Measurements from ENCODE around the gene HLA-G.

Gene HLA-G

DNA sequence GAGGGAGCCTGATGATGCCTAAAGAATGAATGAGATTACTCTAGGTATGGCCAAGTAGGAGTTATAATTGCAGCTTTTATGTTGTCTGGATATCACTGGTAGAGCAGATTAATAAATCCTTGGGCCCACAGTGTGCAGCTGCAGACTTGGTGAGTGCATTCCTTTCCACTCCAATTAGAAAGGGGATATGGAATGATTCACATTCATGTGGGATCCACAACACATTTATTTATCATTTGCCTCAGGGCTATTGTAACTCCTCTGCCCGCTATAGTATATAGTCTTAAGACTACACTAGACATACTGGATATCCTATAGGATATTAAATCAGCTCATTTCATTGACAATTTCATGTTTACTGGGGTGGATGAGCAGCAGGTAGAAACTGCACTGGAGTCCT, 11.6 kb upstream of the HLA-G start:
- DNase-seq (ENCODE audit: low read depth in 3 of 3), result no peak

DNA sequence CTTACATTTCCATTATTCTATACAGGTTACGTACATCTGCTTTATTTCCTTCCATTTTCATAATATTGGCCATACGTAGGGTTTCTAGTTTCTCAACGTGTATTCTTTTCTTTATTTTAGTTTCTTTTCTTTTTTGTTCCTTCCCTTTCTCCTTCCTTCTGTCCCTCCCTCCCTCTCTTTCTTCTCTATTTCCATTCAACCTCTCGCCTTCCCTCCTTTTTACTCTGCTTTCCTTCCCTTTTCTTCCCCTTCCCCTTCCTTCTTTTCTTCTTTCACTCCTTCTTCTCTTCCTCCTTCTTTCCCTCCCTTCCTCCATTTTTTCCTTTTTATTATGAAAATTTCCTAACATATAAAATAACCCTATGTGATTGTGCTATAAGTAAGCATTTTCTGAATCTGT, 8.7 kb upstream of the HLA-G start:
- DNase-seq (ENCODE audit: low read depth in 3 of 3), result no peak

DNA sequence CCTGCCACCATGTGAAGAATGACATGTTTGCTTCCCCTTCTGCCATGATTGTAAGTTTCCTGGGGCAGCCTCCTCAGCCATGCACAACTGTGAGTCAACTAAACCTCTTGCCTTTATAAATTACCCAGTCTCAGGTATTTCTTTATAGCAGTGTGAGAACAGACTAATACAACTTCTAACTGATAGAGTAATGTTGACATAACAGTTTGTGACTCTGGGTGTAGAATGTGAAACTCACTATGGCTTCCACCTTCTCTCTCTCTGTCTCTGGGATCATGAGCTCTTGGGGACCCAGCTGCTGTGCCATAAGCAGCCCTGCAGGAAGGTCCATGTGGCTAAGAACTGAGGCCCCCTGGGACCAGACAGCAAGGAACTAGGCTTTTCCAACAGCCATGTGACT, 3.5 kb upstream of the HLA-G start:
- no peak for DNase-seq (ENCODE audit: low read depth in 3 of 3)

DNA sequence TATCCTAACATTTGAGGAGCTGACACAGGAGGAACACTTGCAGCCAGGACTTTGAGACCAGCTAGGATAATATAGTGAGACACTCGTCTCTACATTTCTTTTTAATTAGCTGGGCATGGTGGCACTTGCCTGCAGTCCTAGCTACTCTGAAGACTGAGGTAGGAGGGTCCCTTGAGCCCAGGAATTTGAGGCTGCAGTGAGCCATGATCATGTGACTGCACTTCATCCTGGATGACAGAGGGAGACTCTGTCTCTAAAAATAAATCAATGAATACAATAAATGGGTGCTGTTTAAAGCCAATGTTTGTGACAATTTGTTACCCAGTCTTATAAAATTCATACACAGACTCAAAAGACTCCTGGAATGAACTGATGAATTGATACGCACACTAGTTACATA, 1.8 kb upstream of the HLA-G start:
- no peak for DNase-seq (ENCODE audit: low read depth in 3 of 3)

DNA sequence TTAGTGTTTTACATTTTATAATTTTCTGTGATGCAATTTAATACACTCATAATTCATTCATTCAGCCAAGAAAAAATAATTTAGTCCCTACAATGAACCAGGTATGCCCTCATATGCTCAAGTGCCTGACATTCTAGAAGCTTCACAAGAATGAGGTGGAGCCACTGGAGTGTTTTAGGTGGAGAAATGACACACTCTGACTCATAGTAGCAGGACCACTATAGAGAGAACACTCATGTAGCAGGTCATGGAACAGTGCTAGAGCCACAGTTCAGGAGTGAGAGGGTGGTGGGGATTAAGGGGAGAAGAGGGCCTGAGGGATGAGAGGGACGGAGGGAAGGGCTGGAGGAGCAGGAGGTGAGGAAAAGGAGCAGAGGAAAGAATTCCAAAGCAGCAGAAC, 1.4 kb upstream of the HLA-G start:
- no peak for DNase-seq (ENCODE audit: low read depth in 3 of 3)

DNA sequence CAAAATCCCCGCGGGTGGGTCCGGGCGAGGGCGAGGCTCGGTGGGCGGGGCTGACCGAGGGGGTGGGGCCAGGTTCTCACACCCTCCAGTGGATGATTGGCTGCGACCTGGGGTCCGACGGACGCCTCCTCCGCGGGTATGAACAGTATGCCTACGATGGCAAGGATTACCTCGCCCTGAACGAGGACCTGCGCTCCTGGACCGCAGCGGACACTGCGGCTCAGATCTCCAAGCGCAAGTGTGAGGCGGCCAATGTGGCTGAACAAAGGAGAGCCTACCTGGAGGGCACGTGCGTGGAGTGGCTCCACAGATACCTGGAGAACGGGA, 809 bp downstream of the HLA-G start:
- peak in 1 of 3 experiments; percentile 32 for DNase-seq (ENCODE audit: low read depth in 3 of 3)

DNA sequence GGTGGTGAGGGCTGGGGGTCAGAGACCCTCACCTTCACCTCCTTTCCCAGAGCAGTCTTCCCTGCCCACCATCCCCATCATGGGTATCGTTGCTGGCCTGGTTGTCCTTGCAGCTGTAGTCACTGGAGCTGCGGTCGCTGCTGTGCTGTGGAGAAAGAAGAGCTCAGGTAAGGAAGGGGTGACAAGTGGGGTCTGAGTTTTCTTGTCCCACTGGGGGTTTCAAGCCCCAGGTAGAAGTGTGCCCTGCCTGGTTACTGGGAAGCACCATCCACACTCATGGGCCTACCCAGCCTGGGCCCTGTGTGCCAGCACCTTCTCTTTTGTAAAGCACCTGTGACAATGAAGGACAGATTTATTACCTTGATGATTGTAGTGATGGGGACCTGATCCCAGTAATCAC, 2.1 kb downstream of the HLA-G start:
- DNase-seq (ENCODE audit: low read depth in 3 of 3), result no peak

DNA sequence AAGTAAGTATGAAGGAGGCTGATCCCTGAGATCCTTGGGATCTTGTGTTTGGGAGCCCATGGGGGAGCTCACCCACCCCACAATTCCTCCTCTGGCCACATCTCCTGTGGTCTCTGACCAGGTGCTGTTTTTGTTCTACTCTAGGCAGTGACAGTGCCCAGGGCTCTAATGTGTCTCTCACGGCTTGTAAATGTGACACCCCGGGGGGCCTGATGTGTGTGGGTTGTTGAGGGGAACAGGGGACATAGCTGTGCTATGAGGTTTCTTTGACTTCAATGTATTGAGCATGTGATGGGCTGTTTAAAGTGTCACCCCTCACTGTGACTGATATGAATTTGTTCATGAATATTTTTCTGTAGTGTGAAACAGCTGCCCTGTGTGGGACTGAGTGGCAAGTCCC, 2.8 kb downstream of the HLA-G start:
- DNase-seq (ENCODE audit: low read depth in 3 of 3), result no peak

DNA sequence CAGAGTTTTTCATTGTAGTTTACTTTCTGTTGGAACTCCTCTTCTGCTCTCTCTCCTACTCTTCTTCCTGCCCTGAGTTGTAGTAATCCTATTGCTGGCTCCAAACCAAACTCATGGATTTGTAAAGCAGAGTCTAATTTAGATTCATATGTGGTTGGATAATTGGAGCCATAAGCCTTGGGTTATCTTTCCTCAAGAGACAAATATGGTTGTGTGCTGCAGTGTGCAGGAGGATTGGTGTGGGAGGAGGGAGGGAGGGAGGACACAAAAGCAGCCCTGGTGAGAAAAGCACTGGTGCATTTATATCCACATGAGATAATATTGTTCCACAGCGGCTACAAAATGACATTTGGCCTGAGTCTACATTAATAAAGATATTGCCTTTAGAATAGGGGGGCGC, 4.2 kb downstream of the HLA-G start:
- no peak for DNase-seq (ENCODE audit: low read depth in 3 of 3)

DNA sequence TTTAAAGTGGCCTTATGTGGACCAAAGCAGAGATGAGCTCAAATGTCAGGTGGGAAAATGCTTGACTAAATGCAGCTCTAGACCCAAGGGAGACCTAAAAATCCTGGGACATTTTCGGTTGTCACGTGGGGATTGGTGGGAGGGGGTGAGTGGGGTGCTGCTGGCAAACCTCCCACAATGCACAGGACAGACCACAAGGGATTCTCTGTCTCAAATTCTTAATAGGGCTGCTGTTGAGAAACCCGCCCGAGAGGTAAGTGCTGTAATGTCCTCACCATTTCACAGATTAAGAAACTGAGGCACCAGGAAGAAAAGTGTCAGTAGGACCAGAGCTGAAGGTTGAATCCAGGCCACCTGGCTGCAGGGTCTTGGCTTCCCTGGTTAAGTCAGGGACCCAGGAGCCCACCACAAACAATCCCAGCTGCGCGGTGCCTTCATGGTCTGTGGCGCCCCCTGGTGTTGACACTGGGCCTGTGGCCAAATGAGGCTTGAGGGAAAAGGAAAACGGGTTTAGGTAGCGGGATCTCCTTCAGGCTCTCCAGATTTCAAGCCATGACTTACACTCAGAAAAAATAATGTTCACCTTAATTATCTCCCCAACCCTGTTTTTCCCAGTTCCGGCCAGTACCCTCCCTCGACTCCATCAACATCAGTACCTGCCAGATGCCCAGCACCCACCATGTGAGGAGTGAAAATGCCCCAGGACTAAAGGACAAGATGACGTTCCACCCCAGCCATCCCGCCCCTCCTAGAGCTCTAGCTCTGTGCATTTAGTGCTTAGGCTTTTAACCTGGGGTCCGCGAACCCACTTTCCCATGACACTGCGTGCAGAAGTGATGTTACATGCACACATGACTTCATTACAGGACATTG, 7.2 kb downstream of the HLA-G start:
- peak in 2 of 3 experiments; percentile 21 to 50 for DNase-seq (ENCODE audit: low read depth in 3 of 3)

DNA sequence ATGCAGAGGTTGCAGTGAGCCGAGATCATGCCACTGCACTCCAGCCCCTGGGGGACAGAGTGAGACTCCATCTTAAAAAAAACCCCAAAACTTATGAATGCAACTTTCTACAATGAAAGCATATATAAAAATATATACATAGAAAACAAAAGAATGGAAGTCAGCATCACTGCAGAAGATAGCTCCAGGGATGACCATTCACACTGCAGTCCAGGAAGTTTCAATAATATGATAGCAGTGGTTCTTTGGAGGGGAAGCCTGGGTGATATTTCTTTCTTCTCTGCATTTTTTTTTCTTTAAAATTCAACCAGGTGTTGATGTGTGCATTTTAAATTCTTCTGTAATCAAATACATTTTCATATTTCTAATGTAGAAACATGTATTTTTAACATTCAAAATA, 12.3 kb downstream of the HLA-G start:
- DNase-seq (ENCODE audit: low read depth in 3 of 3), result no peak

DNA sequence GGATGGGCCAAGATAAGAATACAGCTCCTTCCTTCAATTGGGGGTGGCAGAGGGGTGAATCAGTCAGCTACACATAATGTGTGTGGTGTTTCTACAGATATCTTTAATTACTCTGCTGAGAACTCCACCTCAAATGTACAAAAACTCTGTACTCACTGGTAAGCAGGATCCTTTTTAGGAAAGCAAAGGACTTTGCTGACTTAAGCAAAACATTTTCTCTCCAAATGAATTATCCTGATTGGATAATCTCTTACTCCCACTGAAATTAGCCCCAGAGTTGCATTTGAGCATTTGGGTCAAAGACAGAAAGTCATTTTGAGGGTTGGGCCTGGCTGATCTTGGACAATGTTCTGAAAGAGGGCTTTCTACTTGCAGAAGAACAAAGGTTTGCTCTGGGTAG, 13.4 kb downstream of the HLA-G start:
- DNase-seq (ENCODE audit: low read depth in 3 of 3), result no peak

DNA sequence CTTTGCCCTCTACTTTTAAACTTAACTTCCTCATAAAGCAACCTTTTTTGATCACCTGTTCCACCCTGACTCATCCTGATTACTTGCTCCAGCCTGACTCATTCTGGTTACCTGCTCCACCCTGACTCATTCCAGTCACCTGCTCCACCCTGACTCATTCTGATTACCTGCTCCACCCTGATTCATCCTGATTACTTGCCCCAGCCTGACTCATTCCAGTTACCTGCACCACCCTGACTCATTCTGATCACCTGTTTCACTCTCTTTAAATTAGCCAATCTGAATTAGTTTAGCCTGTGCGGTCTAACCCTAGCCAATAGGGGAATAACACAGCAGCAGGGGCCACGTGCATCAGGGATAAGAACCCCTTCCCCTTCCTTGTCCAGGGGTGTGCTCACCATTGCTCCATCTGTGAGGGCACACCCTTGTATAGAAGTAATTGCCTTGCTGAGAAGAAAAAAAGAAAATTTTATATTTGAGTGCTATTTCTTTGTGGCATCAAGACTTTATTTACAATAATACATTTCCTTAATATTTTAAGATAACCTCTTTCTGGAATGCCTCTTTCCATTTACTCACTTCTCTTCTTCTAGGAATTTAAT, 17.9 kb downstream of the HLA-G start:
- DNase-seq (ENCODE audit: low read depth in 3 of 3), result peak in 2 of 3 experiments; percentile 39 to 49

DNA sequence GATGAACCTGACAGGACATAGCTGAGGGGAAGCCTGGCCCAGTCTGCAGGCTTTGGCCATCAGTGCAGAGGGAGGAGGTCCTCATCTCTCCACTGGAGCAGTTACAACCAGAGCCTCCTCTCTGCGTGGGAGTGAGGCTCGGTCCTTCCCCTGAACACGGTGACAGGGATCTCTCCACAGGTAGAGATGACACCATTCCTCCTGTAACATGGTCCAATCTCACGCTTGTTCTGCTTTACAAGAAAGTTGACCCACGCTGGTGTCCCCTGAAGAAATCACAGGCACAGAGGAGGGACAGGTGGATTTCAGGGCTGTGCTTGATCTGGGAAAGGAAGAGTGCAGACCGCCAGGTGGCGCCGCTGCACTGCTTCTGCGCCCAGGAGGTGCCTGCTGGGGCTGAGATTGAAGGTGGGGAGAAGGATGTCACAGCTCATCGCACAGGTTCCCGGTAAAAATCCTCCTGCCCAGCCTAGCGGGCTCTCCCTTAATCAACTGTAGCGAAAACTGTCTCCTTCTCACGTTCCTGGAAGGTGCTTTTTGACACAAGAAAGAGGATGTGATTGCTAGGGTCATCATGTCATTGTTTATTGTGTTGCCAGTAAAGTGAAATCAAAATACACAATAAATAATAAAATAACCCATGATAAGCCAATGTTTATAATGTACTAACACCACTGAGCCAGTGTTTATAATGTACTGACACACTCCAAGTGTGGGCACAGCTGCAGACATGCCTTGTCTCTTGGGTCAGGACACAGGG, 20.4 kb downstream of the HLA-G start:
- DNase-seq (ENCODE audit: low read depth in 3 of 3), result peak; percentile 70 to 79 (median 78)

DNA sequence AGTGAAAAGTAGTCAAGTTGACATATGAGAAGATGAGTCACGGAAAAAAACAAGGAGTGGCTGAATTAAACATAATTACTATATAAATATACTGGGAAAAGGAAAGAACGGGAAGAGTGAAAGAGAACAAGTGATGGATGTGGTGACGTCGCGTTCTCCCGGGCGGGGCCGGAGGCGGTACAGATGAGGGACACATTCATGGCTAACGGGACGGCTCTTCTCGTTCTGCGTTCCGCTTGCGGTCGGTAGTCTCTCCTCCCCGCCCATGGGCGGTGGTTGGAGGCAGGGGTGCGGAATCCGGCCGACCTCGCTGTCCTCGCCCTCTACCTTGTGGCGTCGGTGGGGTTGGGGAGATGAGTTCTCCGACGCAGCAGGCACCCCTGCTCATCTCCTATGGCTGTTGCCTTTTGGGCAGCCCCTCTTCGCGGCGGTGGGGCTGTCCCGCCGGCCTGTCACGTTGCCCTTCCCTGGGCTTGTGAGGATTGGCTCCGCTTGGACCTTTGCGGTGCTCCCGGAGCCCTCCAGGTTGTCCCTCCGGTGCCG, 22.5 kb downstream of the HLA-G start:
- DNase-seq (ENCODE audit: low read depth in 3 of 3), result no peak

DNA sequence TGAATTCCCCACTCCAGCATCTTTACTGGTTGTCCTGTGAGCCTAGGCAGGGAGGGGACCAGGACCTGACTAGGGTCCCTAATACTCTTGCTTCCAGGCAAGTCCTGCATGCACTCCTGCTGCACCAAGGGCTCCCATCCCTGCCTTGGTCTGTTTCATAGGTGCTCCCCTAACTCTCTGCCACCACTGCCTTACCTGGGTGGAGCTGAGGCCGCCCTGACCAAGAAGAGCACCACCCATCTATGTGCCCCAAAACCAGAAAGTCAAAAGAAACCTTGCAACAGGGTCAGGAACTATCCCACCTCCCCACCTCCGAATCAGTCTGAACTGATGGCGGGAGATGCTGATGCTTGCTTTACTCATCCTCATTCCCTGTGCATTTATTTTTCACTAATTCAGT, 23.6 kb downstream of the HLA-G start:
- no peak for DNase-seq (ENCODE audit: low read depth in 3 of 3)

DNA sequence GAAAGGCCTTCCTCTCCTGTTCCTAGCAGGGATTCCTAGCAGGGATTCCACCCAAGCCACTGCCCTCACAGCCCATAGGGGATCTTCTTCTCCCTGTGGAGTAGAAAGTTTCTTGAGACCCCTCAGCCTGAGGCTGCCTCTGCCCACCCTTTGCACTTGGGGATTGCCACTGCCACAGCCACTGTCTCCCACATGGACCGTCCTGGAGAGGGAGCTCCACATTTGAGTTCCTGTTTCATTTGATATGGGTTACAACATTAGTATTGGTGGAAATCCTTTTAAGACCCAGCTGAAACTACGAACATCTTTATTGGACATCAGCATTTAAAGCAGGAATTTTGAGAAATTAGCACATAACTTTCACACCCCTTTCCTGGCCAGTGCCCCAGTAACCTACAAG, 25.6 kb downstream of the HLA-G start:
- DNase-seq (ENCODE audit: low read depth in 3 of 3), result no peak

DNA sequence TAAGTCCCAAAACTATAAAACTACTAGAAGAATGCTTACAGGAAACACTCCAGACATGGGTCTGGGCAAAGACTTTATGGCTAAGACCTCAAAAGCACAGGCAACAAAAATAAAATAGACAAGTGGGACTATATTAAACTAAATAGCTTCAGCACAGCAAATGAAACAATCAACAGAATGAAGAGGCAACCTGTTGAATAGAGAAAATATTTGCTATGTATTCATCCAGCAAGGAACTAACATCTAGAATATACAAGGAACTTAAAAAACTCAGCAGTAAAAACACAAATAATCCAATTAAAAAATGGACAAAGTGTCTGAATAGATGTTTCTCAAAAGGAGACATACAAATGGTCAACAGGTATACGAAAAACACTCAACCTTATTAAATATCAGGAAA, 30.4 kb downstream of the HLA-G start:
- DNase-seq (ENCODE audit: low read depth in 3 of 3), result no peak

DNA sequence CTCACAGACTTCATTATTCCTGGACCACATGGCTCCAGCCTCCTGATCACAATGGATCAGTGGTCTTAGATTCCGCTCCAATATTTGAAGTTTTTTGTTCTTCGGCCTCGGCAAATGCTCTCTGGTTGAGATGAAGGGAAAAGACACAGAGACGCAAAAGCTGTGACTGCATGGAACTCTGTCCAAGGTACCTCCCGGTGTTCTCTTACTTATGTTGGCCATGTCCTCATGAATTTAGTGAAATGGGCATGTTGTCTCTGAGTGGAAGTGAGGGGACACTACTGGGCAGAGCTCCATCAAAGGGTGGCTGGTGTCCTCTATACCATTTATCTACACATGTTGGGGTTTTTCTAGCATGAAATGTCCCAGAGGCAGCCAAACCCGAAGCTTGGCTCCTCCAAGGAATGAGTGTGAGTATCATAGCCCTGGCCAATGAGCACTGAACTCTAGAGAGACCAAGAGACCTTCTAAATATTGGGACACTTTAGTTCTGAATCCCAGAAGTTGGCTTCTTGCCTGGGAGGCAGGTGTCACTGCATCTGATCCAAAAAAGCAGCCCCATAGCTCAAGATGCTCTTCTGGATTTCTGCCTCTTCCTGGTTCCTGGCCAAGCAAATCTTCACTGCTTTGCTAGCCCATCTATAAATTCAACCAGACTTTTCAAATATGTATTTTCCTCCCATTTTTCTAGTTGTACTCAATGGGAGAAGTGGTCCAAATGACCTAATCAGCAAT, 34.1 kb downstream of the HLA-G start:
- DNase-seq (ENCODE audit: low read depth in 3 of 3), result no peak

DNA sequence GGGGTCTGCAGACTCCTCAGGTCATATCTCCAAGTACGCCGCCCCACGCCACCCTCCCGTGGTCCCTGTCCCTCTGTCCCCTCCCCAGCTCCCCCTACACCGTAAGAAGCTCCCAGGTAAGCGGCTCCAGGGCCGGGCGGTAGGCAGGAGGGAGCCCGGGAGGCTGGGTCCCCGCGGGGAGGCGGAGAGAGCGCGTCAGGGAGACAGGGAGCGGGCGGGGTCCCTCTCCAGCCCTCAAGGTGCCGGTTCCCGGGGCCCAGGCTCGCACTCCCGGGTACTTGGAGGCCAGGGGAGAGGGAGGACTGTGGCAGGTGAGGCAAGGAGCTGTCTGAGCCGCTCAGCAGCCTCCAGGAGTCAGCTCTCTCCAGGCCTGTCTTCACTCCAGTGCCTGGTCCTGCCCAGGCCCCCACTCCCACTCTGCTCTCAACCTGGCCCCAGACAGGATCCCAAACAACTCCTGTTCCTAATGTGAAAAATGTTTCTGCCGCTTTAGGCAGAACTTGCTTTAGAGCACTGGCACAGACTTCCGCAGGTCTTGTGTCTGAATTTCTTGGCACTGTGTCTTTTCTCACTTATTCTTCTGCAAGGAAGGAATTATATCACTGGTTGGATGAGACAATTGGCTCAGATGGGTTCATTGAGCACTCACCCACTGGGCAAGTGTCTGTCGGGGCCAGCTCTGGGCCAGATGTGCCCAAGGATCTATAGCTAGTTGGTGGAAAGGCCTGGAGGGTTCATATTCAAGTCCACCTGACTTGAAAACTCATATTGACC, 36.6 kb downstream of the HLA-G start:
- no peak for DNase-seq (ENCODE audit: low read depth in 3 of 3)

DNA sequence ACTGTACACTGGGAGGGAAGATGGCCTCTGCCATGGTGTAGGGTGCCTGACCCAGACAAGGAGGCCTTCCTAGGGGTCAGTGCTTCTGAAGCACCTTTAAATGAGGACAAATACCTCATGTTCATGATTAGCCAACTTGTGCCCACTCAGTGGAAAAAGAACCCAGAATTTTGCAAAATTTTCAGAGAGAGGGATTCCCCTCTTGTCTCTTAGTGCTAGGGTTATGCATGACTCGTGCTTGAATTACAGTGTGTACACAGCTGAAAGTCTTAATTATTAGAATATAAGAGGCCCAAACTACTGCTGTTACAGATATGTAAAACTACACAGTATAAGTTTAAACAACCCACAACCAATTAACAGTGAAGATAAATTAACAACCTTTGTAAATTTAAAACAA, 38.0 kb downstream of the HLA-G start:
- no peak for DNase-seq (ENCODE audit: low read depth in 3 of 3)

Measured in stimulated activated CD4-positive, alpha-beta T cell treated with anti-CD3 and anti-CD28 coated beads, TNF-alpha, amount 100 ng/mL, for 24 hours (primary cell).